Spleen (tissue), 7 donors: ENCODE measurements around the gene PARP9.

Experiments used
- POLR2AphosphoS5 ChIP-seq, 3 donors: sonication (generic); formaldehyde crosslinking; IDR thresholded peaks; one replicate each; pipeline ENCODE4 v1.5.1; 2017; ENCODE audit warnings: antibody characterized with exemption in 3 of 3
- TF ChIP-seq, protein P1 (sequence below), 11 experiments: fragments of 200-600 bp in 7 of 11; fragments of 450-650 bp in 4 of 11; sonication (generic) in 4 of 11; IDR thresholded peaks in 8 of 11; conservative IDR thresholded peaks in 3 of 11; 1 replicate in 7 of 11; 2 replicates in 4 of 11; pipeline versions ENCODE4 v1.4.0 to v1.8.0; 2016 to 2021; ENCODE audit warnings: antibody characterized with exemption in 11 of 11, inconsistent platforms in 4 of 11, mild to moderate bottlenecking in 1 of 11
- donor health status: DM: no; HTN: no; CAD: no; lungs with moderate emphysema.
- donor health status: DM: no; HTN: no; CAD: no.
- donor health status: DM: no; HTN: no; CAD: no.

DNA sequence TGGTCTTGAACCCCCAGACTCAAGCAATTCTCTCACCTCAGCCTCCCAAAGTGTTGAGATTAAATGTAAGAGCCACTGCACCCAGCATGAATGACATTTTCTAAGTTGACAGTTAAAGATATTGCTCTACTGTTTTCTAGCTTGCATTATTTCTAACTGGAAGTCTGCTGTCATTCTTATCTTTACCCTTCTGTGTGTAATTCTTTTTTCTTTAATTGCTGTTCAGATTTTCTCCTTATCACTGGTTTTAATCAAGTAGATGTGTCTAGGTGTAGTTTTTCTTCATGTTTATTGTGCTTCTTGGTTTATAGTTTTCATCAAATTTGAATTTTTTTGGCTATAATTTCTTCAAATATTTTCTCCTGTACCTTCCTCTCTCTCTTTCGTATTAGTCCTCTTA is 18.3 kb upstream of the PARP9 start:
- TF ChIP-seq, protein P1, sequence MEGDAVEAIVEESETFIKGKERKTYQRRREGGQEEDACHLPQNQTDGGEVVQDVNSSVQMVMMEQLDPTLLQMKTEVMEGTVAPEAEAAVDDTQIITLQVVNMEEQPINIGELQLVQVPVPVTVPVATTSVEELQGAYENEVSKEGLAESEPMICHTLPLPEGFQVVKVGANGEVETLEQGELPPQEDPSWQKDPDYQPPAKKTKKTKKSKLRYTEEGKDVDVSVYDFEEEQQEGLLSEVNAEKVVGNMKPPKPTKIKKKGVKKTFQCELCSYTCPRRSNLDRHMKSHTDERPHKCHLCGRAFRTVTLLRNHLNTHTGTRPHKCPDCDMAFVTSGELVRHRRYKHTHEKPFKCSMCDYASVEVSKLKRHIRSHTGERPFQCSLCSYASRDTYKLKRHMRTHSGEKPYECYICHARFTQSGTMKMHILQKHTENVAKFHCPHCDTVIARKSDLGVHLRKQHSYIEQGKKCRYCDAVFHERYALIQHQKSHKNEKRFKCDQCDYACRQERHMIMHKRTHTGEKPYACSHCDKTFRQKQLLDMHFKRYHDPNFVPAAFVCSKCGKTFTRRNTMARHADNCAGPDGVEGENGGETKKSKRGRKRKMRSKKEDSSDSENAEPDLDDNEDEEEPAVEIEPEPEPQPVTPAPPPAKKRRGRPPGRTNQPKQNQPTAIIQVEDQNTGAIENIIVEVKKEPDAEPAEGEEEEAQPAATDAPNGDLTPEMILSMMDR (IDR thresholded peaks at IDR 0.05 in 8 of 11, conservative IDR thresholded peaks at IDR 0.05 in 3 of 11), result no peak
- TF ChIP-seq POLR2AphosphoS5 (IDR thresholded peaks at IDR 0.05), result no peak
